ENCODE measurements around the gene CENPP.

The CENPP gene

DNA sequence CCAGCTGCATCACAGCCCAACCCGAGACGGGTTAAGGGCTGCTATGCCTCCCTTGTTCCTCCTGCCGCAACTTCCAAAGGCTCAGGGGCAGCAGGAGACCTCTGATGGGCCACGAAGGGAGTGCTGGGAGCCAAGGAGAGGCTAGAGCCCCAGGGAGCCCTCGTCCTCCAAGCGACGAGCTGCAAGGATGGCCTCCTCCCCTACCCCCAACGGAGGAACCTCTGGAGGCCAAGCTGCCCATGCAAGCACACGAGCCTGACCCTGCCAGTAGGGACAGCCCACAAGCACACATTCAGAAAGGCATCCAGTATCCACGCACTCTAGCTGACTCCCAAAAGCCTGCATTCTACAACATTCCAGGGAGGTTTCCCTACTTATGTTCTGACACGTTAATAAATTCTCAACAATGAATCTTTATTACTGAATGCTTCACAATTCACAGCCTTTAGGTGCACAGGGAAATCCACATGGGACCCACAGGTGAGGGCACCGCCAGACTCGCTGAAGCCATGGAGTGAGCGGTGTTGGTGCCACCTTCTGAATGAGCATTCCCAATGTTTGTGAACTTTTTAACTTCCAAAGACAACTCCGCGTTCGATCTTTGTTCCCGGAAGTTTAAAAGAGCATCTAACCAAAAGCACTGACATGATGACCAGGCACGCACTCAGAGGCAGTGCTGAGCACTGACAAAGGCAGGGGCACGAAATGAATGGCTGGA lies 315.5 kb downstream of the CENPP start:
- TF ChIP-seq ZNF384 (IDR thresholded peaks at IDR 0.05): no peak
- TF ChIP-seq ARNT (IDR thresholded peaks at IDR 0.05): no peak
- no peak for TF ChIP-seq L3MBTL2 (conservative IDR thresholded peaks at IDR 0.05)
- TF ChIP-seq FOXM1 (IDR thresholded peaks at IDR 0.05; ENCODE audit: borderline replicate concordance): no peak
- TF ChIP-seq ELF4 (IDR thresholded peaks at IDR 0.05): no peak
- no peak for TF ChIP-seq SP1 (IDR thresholded peaks at IDR 0.05)
- CTCF ChIA-PET: no interaction called here
- DNase-seq (ENCODE audit: extremely low spot score): no peak
- POLR2A ChIA-PET: no interaction called here

- no peak for TF ChIP-seq PKNOX1 (IDR thresholded peaks at IDR 0.05)
- TF ChIP-seq CTBP1 (IDR thresholded peaks at IDR 0.05; ENCODE audit: borderline replicate concordance): no peak
- TF ChIP-seq ELF4 (IDR thresholded peaks at IDR 0.05): no peak
- no peak for TF ChIP-seq LEF1 (IDR thresholded peaks at IDR 0.05; ENCODE audit: borderline replicate concordance)
- TF ChIP-seq ZNF384 (IDR thresholded peaks at IDR 0.05): no peak
- no peak for TF ChIP-seq ARNT (IDR thresholded peaks at IDR 0.05)
- TF ChIP-seq NFRKB (IDR thresholded peaks at IDR 0.05): no peak
- DNase-seq (ENCODE audit: extremely low spot score): no peak
- CTCF ChIA-PET: no interaction called here
- POLR2A ChIA-PET: no interaction called here
Measured at GRCh38 chr9:92642041-92642451, 316.3 kb downstream of the CENPP start.

DNA sequence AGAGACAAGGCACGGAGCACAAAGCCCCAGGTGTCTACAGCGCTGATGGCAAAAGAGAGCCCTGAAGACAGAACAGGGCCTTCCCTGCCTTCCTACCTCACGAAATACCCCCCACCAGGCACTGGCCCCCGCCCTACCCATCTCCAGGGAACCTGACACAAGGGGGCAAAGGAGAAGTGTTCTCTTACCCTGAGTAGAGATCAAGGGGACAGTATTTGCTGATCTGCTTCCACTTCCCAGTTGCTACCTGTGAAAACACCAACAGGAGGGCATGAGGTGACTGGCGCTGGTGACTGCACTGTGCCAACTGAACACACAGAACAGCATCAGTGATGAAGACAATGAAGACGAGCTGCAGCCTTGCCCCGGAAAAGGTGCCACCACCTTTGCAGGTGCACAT lies 316.8 kb downstream of the CENPP start:
- ChIA-PET POLR2A (no interaction called here), CTCF (no interaction called here)
- no peak for DNase-seq (ENCODE audit: extremely low spot score)
- TF ChIP-seq BHLHE40 (IDR thresholded peaks at IDR 0.05; ENCODE audit: borderline replicate concordance) (no peak), FOXK2 (IDR thresholded peaks at IDR 0.05) (no peak), HDGF (IDR thresholded peaks at IDR 0.05; ENCODE audit: borderline replicate concordance) (no peak), PKNOX1 (IDR thresholded peaks at IDR 0.05) (no peak), TARDBP (IDR thresholded peaks at IDR 0.05) (no peak)

DNA sequence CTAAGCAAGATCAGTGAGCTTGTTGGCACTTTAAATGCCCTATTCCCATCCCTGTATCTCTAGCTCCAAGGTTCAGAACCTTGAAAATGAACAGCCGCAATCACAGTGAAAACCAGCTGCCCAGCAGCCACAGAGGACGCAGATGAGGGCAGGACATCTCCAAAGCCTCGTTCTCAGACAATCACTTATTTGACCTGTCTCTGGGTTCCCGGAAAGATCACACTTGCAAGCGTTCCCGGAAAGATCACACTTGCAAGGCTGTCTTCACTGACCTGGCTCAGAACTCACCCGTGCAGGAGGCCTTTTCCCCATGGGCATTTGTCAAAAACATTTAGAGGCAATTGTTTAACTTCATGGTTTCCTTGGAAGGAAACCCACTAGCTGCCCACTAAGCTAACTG lies 318.5 kb downstream of the CENPP start:
- ChIA-PET CTCF (interaction anchor here (0.7 kb wide), 1 partner anchor 1468 kb away, joined by 5 read pairs; no protein-coding TSS in a partner anchor), POLR2A (no interaction called here)
- DNase-seq (ENCODE audit: extremely low spot score): no peak
- TF ChIP-seq NFRKB (IDR thresholded peaks at IDR 0.05): no peak
- TF ChIP-seq HDGF (IDR thresholded peaks at IDR 0.05; ENCODE audit: borderline replicate concordance): no peak
- no peak for TF ChIP-seq ARNT (IDR thresholded peaks at IDR 0.05)

GRCh38 chr9:92645041-92645440 lies 319.3 kb downstream of the CENPP start:
- TF ChIP-seq BHLHE40 (IDR thresholded peaks at IDR 0.05; ENCODE audit: borderline replicate concordance) (no peak), CTBP1 (IDR thresholded peaks at IDR 0.05; ENCODE audit: borderline replicate concordance) (no peak), ELF4 (IDR thresholded peaks at IDR 0.05) (no peak), FOXA1 (IDR thresholded peaks at IDR 0.05) (no peak), ARNT (IDR thresholded peaks at IDR 0.05) (no peak), SUZ12 (IDR thresholded peaks at IDR 0.05) (no peak), TARDBP (IDR thresholded peaks at IDR 0.05) (no peak), HDGF (IDR thresholded peaks at IDR 0.05; ENCODE audit: borderline replicate concordance) (no peak), FOXK2 (IDR thresholded peaks at IDR 0.05) (no peak), NFRKB (IDR thresholded peaks at IDR 0.05) (no peak), FOXM1 (IDR thresholded peaks at IDR 0.05; ENCODE audit: borderline replicate concordance) (no peak), ZNF384 (IDR thresholded peaks at IDR 0.05) (no peak)
- CTCF ChIA-PET: no interaction called here
- DNase-seq (ENCODE audit: extremely low spot score): no peak
- POLR2A ChIA-PET: no interaction called here

- CTCF ChIA-PET: no interaction called here
- POLR2A ChIA-PET: no interaction called here
- TF ChIP-seq HDGF (IDR thresholded peaks at IDR 0.05; ENCODE audit: borderline replicate concordance) (no peak), L3MBTL2 (conservative IDR thresholded peaks at IDR 0.05) (no peak), FOXA1 (IDR thresholded peaks at IDR 0.05) (no peak), FOXK2 (IDR thresholded peaks at IDR 0.05) (no peak), ARNT (IDR thresholded peaks at IDR 0.05) (no peak), ZNF384 (IDR thresholded peaks at IDR 0.05) (no peak), CTBP1 (IDR thresholded peaks at IDR 0.05; ENCODE audit: borderline replicate concordance) (no peak), TARDBP (IDR thresholded peaks at IDR 0.05) (no peak), PKNOX1 (IDR thresholded peaks at IDR 0.05) (no peak), NFRKB (IDR thresholded peaks at IDR 0.05) (no peak), ELF4 (IDR thresholded peaks at IDR 0.05) (no peak), LEF1 (IDR thresholded peaks at IDR 0.05; ENCODE audit: borderline replicate concordance) (no peak), SP1 (IDR thresholded peaks at IDR 0.05) (no peak)
- DNase-seq (ENCODE audit: extremely low spot score): no peak
Measured at GRCh38 chr9:92647671-92648473, 322.1 kb downstream of the CENPP start.
